Upper lobe of left lung (tissue), 6 donors: ENCODE data around the gene MYPOP. TPM values are rescaled to one million over a fixed set of nuclear protein-coding genes. Genes with fewer than 3 reads are reported as not detected.

Experiments used
- ATAC-seq, 2 donors: fragments of 200-7000 bp; cut with Tn5 transposase; one replicate each; pipeline ENCODE4 v1.9.1; 2022; ENCODE audit warnings: mild to moderate bottlenecking in 2 of 2, moderate library complexity in 2 of 2; ENCODE audit not compliant: low FRiP score in 2 of 2
- DNase-seq, 2 donors: peaks; one replicate each; pipeline ENCODE4 v3.0.0-alpha.2; 2019 to 2020
- H3K27ac ChIP-seq, 4 donors: fragments of 200-600 bp; sonication (generic); one replicate each; pipeline ENCODE4 v1.5.1; 2016 to 2019
- H3K27me3 ChIP-seq, 4 donors: fragments of 200-600 bp; sonication (generic); one replicate each; pipeline ENCODE4 v1.5.1; 2017 to 2019
- H3K36me3 ChIP-seq, 4 donors: fragments of 200-600 bp; sonication (generic); one replicate each; pipeline ENCODE4 v1.5.1; 2016 to 2019
- H3K4me1 ChIP-seq, 4 donors: fragments of 200-600 bp; sonication (generic); one replicate each; pipeline ENCODE4 v1.5.1; 2018 to 2019
- H3K4me3 ChIP-seq, 4 donors: fragments of 200-600 bp; sonication (generic); one replicate each; pipeline ENCODE4 v1.5.1; 2017 to 2019; ENCODE audit warnings: mild to moderate bottlenecking in 2 of 4, moderate library complexity in 1 of 4
- H3K9me3 ChIP-seq, 4 donors: fragments of 200-600 bp; sonication (generic); one replicate each; pipeline ENCODE4 v1.5.1; 2018 to 2019
- CTCF ChIP-seq, 6 experiments: fragments of 450-650 bp in 4 of 6; fragments of 200-600 bp in 2 of 6; sonication (generic) in 2 of 6; IDR thresholded peaks; one replicate each; pipeline ENCODE4 v1.5.1; 2016 to 2019; ENCODE audit warnings: antibody characterized with exemption in 6 of 6
- EP300 ChIP-seq, 4 donors: sonication (generic); formaldehyde crosslinking; IDR thresholded peaks; one replicate each; pipeline ENCODE4 v1.5.1; 2017; ENCODE audit warnings: antibody characterized with exemption in 4 of 4, control low read depth in 2 of 4
- POLR2A ChIP-seq, 4 donors: fragments of 450-650 bp; IDR thresholded peaks; one replicate each; pipeline ENCODE4 v1.5.1; 2016 to 2017; ENCODE audit warnings: antibody characterized with exemption in 4 of 4, mild to moderate bottlenecking in 2 of 4
- POLR2AphosphoS5 ChIP-seq, 2 donors: sonication (generic); formaldehyde crosslinking; IDR thresholded peaks; one replicate each; pipeline ENCODE4 v1.5.1; 2017; ENCODE audit warnings: antibody characterized with exemption in 2 of 2
- WGBS, 2 donors: methylation state at CpG; one replicate each; pipeline ENCODE4 v1.1.5; 2017 to 2018; 5-methylcytosine and 5-hydroxymethylcytosine counted together
- total RNA-seq, 6 donors: library from RNA; depleted of rRNA in 4 of 6; stranded (reverse); fragments of >200 nt in 4 of 6; gene quantifications; one replicate each; pipeline versions ENCODE4 v1.1.0 to v1.2.1, GENCODE V29; 2016 to 2021
- donor health status: DM: no; HTN: no; CAD: no; lungs with moderate emphysema.
- donor health status: DM: no; HTN: yes; CAD: no; lungs with severe emphysema.

Gene MYPOP
- total RNA-seq, result 10 to 100 TPM in 2 of 6 donors, 1 to 10 TPM in 4; 2.3 to 13.6 (median 9.2) TPM

- ATAC-seq, result no peak
- WGBS, 2 donors, result 1 to 3% methylated on average over 37 to 45 of the region's 47 CpGs
- no peak for DNase-seq
- Histone ChIP-seq H3K27ac (peak within 1 kb of the TSS; percentile 61 to 79 (median 75)), H3K9me3 (no peaks in the 10 kb centered on the region), H3K36me3 (peaks cover 0 to 25% (median 19%) of the 10 kb centered on the region in 4 donors), H3K4me3 (peak within 1 kb of the TSS; percentile 67 to 84 (median 76)), H3K27me3 (no peaks in the 10 kb centered on the region), H3K4me1 (peaks cover 12 to 32% (median 18%) of the 10 kb centered on the region in 4 donors)
- TF ChIP-seq EP300 (IDR thresholded peaks at IDR 0.05) (no peak), CTCF (IDR thresholded peaks at IDR 0.05) (no peak)
Measured at GRCh38 chr19:45901912-45902650, at the start of gene MYPOP. Gene MYPOP, minus strand, starts transcription at chr19:45902613. Its CDS starts 840 bp downstream, at chr19:45901773.

DNA sequence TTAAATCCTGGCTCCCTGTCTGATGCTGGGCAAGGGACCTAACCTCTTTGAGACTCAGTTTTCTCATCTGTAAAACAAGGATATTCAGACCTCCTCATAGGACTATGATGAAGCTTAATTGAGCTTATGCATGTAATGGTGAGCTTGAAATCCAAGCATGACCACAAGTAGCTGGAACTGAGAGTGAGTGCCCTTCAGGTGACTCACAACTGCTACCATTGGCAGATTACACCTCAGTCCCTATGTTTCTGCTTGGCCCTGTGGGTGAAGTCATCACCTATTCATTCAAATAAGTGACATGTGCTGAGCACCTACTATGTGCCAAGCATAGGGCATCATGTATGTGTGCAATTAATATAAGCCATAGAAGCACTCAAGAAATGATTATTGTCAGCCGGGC, 45.5 kb upstream of the MYPOP start:
- Histone ChIP-seq H3K27me3 (no peaks in the 10 kb centered on the region), H3K27ac (no peak overlapping the region), H3K36me3 (peaks cover 0 to 37% (median 2%) of the 10 kb centered on the region in 4 donors), H3K4me1 (peaks cover 2 to 6% (median 5%) of the 10 kb centered on the region in 4 donors), H3K4me3 (no peak overlapping the region), H3K9me3 (no peaks in the 10 kb centered on the region)
- TF ChIP-seq CTCF (IDR thresholded peaks at IDR 0.05) (no peak), POLR2AphosphoS5 (IDR thresholded peaks at IDR 0.05) (no peak), POLR2A (IDR thresholded peaks at IDR 0.05) (no peak)
- no peak for ATAC-seq
- DNase-seq, result no peak
- whole genome bisulfite sequencing, 2 donors, result 93 to 100% methylated on average over 1 of the region's 1 CpG

DNA sequence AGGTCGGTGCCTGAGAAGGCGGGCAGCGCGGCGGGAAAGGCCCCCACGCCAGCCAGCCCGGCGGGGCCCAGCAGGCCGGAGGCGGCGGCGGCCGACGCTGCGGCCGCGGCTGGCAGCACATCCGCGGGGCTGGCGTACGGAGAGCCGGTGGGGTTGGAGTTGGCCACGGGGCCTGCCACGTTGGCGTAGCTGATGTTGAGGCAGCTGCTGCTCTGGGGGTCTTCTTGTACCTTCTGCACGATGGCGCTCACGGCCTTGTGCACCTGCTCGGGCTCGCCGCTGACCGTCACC, 38.0 kb upstream of the MYPOP start:
- TF ChIP-seq POLR2AphosphoS5 (IDR thresholded peaks at IDR 0.05) (no peak), EP300 (IDR thresholded peaks at IDR 0.05) (no peak), CTCF (IDR thresholded peaks at IDR 0.05) (no peak), POLR2A (IDR thresholded peaks at IDR 0.05) (no peak)
- peaks cover 0 to 8% (median 3%) of the 10 kb centered on the region in 4 donors for H3K27me3 ChIP-seq

DNA sequence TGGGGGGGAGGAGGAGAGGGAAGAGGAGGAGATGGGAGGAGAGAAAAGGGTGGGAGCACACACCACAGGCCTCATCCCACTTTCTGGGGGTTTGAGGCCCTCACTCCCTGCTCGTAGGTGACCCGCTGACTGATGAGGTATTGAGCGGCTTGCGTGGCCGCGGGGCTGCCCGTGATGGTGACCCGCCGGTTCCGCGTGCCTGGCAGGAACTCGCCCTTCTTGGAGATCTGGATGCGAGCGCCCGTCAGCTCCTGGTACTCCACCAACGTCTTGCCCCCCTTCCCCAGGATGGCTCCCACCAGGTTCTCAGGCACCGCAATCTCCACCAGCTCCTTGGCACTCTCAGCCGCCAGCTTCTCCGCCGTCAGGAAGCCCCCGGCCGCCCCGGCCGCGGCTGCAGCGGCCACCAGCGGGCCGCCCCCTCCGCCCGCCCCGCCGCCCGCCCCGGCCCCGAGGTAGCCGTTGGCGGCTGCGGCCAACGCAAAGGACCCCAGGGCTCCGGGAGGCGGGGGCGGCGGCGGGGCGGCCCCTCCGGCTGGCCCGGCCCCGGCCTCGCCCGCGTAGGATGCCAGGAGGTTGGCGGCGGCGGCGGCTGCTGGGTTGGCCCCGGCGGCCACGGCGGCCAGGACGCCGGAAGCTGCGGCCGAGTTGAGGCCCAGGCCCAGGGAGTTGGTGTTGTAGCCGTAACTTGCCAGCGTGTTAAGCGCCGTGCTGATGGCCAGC, 37.5 kb upstream of the MYPOP start:
- H3K27ac ChIP-seq, result peak overlapping the region in 1 of 4 donors; percentile 53
- peaks cover 0 to 8% (median 3%) of the 10 kb centered on the region in 4 donors for H3K27me3 ChIP-seq
- TF ChIP-seq CTCF (IDR thresholded peaks at IDR 0.05), result no peak
- TF ChIP-seq EP300 (IDR thresholded peaks at IDR 0.05), result no peak
- no peak for TF ChIP-seq POLR2AphosphoS5 (IDR thresholded peaks at IDR 0.05)
- TF ChIP-seq POLR2A (IDR thresholded peaks at IDR 0.05), result no peak
- H3K9me3 ChIP-seq, result no peaks in the 10 kb centered on the region
- peaks cover 0 to 6% (median 0%) of the 10 kb centered on the region in 4 donors for H3K4me1 ChIP-seq
- peaks cover 0 to 25% (median 4%) of the 10 kb centered on the region in 4 donors for H3K36me3 ChIP-seq
- WGBS, 2 donors, result 50 to 65% methylated on average over 2 to 45 of the region's 67 CpGs
- ATAC-seq, result no peak
- peak in 1 of 2 donors; percentile 66 for DNase-seq
- no peak overlapping the region for H3K4me3 ChIP-seq

More for the DNA sequence above, 38.0 kb upstream of the MYPOP start:
- DNase-seq (peak in 1 of 2 donors; percentile 74), ATAC-seq (no peak)
- peaks cover 0 to 23% (median 4%) of the 10 kb centered on the region in 4 donors for H3K36me3 ChIP-seq
- no peak overlapping the region for H3K27ac ChIP-seq
- WGBS, 2 donors, result 68 to 97% methylated on average over 5 to 32 of the region's 32 CpGs
- H3K4me3 ChIP-seq, result no peak overlapping the region
- H3K9me3 ChIP-seq, result no peaks in the 10 kb centered on the region
- H3K4me1 ChIP-seq, result peaks cover 0 to 6% (median 0%) of the 10 kb centered on the region in 4 donors
